Central memory CD8-positive, alpha-beta T cell (primary cell): ENCODE measurements around the gene DTX1.
A peak's percentile ranks its signal among the peaks of the same experiment; 100 is the strongest.

Experiments
- ATAC-seq: fragments of 150-1000 bp; cut with Tn5 transposase; replicated peaks from 2 replicates; pipeline ENCODE4 v1.10.0; 2022; ENCODE audit warnings: mild to moderate bottlenecking, moderate FRiP score, moderate number of reproducible peaks; ENCODE audit not compliant: poor library complexity, severe bottlenecking; ENCODE audit errors: extremely low read depth
- DNase-seq, 2 donors: peaks; one replicate each; pipeline ENCODE4 v3.0.0; 2021; ENCODE audit warnings: low spot score in 2 of 2
- H3K27ac Mint-ChIP-seq: one replicate; pipeline ENCODE4 v1.8.0; 2022; ENCODE audit warnings: low read depth, mild to moderate bottlenecking, moderate library complexity, mixed read lengths
- H3K27me3 Mint-ChIP-seq: one replicate; pipeline ENCODE4 v1.8.0; 2022; ENCODE audit warnings: mixed read lengths
- H3K36me3 Mint-ChIP-seq: one replicate; pipeline ENCODE4 v1.8.0; 2022; ENCODE audit warnings: mild to moderate bottlenecking, moderate library complexity, mixed read lengths; ENCODE audit not compliant: insufficient read depth
- H3K4me1 Mint-ChIP-seq: one replicate; pipeline ENCODE4 v1.8.0; 2022; ENCODE audit warnings: mixed read lengths
- H3K4me3 Mint-ChIP-seq: one replicate; pipeline ENCODE4 v1.8.0; 2022; ENCODE audit warnings: mild to moderate bottlenecking, moderate library complexity, mixed read lengths
- H3K9me3 Mint-ChIP-seq: one replicate; pipeline ENCODE4 v1.8.0; 2022; ENCODE audit warnings: mixed read lengths

The DTX1 gene

DNA sequence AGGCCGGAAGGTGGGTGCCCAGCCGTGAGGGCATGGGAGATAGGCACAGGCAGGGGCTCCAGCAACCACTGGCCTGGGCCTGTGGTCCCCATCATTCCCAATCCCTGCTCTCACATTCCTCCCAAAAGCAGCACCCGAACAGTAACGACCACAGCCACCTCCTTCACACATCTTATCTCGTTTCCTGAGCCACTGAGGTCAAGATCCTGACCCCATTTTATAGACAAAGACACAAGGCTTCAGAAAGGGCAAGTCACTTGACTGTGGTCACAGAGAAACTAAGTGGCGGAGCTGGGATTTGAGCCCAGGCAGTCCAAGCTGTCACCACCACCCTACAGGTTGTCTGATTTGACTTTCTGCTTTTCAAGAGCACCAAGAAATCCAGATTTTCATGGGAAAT lies 38.9 kb downstream of the DTX1 start:
- H3K27me3 Mint-ChIP-seq = no peaks in the 10 kb centered on the region
- no peak for DNase-seq
- no peak for ATAC-seq
- no peak overlapping the region for H3K4me3 Mint-ChIP-seq
- H3K27ac Mint-ChIP-seq = no peak overlapping the region
- H3K9me3 Mint-ChIP-seq = no peaks in the 10 kb centered on the region
- peaks cover 38% of the 10 kb centered on the region for H3K4me1 Mint-ChIP-seq
- H3K36me3 Mint-ChIP-seq = no peaks in the 10 kb centered on the region

DNA sequence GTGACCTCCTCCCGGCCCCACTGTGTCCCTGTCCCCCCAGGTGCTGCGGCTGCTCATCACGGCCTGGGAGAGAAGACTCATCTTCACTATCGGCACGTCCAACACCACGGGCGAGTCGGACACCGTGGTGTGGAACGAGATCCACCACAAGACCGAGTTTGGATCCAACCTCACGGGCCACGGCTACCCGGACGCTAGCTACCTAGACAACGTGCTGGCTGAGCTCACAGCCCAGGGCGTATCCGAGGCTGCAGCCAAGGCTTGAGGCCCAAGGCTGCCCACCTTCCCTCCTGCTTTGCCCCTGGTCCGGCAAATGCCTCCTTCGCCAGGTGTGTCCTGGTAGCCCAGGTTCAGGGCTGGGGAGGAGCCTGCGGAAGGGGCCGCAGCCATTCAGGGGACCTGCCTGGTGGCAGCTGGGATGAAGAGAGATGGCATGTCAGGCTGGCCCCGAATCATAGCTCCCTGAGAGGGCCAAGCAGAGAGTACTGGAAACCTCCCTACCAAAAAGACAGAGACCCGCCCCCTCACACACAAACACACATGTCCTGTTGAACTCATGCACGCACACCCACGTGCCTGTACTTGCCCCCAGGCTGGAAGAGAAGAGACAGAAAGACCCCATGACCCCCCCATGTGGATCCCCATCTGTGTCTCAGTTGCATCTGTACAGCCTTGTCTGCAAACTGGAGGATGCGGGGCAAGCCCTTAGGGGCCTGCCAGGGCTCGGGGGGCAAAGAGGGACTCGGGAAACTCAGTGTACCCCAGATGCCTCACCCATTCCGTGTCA lies 40.3 kb downstream of the DTX1 start:
- no peak for ATAC-seq
- no peaks in the 10 kb centered on the region for H3K36me3 Mint-ChIP-seq
- H3K27me3 Mint-ChIP-seq = no peaks in the 10 kb centered on the region
- DNase-seq = no peak
- H3K4me1 Mint-ChIP-seq = peaks cover 23% of the 10 kb centered on the region
- H3K27ac Mint-ChIP-seq = no peak overlapping the region
- no peaks in the 10 kb centered on the region for H3K9me3 Mint-ChIP-seq
- H3K4me3 Mint-ChIP-seq = no peak overlapping the region

DNA sequence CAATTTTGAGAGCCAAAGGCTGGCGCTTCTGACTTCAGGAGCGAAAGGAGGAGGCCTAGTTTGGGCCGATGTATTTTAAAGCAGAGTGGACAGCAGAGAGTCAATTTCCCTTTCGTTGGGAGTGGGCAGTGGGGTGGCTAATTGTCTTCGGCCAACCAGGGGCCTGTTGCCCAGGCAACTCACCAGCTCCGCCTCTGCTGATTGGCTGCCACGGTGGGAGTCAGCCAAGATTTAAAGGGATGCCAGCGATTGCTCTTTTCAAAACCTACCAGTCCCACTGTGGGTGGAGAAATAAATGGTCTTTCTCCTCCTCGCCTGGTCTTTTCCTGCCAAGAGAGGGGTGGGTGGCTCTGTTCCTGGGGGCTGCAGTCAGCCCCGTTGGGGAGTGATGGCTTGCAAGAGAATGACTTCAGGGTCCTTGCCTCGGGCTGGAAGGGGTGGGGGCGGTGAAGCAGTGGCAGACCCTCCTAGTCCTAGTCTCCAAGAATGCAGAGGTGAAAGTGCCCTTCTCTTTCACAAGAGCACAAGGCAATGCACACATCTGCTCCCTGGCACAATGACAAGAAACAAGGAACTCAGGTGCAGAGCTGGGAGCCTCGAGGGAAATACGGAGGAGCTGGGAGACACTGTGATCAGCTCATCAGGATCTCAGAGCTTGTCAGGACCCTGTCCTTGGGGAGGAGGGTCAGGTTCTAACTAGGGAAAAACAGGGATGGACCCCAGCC lies 41.3 kb downstream of the DTX1 start:
- H3K27me3 Mint-ChIP-seq = no peaks in the 10 kb centered on the region
- peaks cover 13% of the 10 kb centered on the region for H3K4me1 Mint-ChIP-seq
- H3K4me3 Mint-ChIP-seq = no peak overlapping the region
- ATAC-seq = no peak
- H3K36me3 Mint-ChIP-seq = no peaks in the 10 kb centered on the region
- no peak for DNase-seq
- H3K27ac Mint-ChIP-seq = no peak overlapping the region
- H3K9me3 Mint-ChIP-seq = no peaks in the 10 kb centered on the region

DNA sequence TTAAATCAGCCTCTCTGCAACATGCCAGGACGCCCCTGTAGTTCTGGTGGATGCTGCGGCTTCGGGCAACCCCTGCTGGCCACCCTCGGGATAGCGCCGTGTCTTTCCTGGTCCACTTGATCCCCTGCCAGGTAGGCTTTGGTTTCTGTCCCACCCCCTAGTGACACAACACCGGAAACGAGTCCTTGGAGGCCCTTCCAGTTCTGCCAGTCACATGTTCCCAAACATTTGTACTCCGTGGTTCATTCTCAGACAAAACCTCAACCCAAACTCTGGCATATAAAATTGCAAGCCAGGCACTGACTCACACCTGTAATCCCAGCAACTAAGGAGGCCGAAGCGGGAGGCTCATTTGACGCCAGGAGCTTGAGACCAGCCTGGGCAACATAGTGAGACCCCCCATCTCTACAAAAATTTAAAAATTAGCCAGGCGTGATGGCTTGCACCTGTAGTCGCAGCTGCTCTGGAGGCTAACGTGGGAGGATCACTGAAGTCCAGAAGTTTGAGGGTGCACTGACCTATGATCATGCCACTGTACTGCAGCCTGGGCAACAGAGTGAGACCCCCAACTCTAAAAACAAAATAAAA lies 42.0 kb downstream of the DTX1 start:
- DNase-seq (peak; percentile 29 to 50), ATAC-seq (peak; percentile 46)
- Mint-ChIP-seq H3K36me3 (no peaks in the 10 kb centered on the region), H3K9me3 (no peaks in the 10 kb centered on the region), H3K4me1 (peaks cover 13% of the 10 kb centered on the region), H3K4me3 (no peak overlapping the region), H3K27me3 (no peaks in the 10 kb centered on the region), H3K27ac (no peak overlapping the region)

DNA sequence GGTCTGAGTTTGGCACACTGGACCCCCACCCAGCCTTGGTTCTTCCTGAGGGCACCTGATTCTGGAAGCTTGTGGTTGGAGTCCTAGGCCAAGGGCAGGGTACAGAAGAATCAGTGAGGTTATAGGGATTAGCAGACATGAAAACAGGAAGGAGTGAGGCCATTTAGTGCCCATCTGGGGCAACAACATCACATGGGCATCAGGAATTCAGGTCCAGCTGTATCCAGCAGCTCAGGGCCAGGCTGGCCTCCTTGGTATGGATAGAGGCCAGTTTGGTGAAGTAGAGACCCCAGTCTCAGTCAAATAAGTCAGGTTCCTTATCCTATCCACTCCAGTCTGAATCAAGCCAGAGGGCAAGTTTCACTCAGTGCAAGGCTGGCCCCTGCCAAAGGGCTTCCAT lies 42.8 kb downstream of the DTX1 start:
- Mint-ChIP-seq H3K36me3 (peaks cover 3% of the 10 kb centered on the region), H3K9me3 (no peaks in the 10 kb centered on the region), H3K27ac (no peak overlapping the region), H3K4me3 (no peak overlapping the region), H3K4me1 (peaks cover 20% of the 10 kb centered on the region), H3K27me3 (no peaks in the 10 kb centered on the region)
- ATAC-seq = no peak
- no peak for DNase-seq

DNA sequence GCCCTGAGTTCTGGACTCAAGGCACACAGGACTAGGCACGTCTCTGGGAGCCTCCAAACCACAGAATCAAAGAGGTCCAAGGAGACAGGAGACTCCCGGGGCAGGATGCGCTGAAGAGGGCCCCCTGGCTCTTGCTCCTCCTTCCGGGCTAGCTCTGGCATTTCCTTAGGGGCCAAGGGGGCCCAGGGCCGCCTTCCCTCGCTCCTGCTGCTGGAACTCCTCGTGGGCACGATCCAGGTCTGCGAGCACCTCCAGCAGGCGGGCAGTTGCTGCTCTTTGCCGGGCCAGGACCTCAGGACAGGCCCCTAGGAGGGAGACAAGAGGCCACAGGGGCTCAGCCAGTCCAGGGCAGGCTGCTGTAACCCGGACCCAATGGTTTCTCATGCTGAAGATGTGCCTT lies 43.2 kb downstream of the DTX1 start:
- Mint-ChIP-seq H3K27ac (no peak overlapping the region), H3K4me1 (peaks cover 20% of the 10 kb centered on the region), H3K27me3 (no peaks in the 10 kb centered on the region), H3K9me3 (no peaks in the 10 kb centered on the region), H3K4me3 (no peak overlapping the region), H3K36me3 (peaks cover 3% of the 10 kb centered on the region)
- ATAC-seq (no peak), DNase-seq (no peak)

DNA sequence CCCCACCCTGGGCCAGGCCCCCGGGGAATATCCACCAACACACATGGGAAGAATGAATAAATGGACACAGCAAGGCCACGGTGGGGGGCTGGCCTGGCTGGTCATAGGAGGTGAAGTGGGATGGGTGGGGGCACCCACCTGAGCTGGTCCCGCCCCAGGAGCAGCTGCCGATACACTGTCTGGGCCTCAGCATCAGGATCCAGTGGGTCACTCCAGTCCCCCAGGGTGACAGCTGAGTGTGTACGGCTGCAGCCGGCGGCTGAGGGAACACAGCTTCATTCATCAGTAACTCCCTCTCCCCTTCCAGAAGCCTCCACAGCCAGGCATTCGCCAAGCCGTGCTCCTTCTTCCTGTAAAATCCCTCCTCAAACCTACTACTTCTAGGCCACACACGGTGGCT lies 45.2 kb downstream of the DTX1 start:
- Mint-ChIP-seq H3K27ac (no peak overlapping the region), H3K4me3 (no peak overlapping the region), H3K4me1 (peaks cover 13% of the 10 kb centered on the region), H3K36me3 (peaks cover 3% of the 10 kb centered on the region), H3K27me3 (no peaks in the 10 kb centered on the region), H3K9me3 (no peaks in the 10 kb centered on the region)
- no peak for DNase-seq
- no peak for ATAC-seq

DNA sequence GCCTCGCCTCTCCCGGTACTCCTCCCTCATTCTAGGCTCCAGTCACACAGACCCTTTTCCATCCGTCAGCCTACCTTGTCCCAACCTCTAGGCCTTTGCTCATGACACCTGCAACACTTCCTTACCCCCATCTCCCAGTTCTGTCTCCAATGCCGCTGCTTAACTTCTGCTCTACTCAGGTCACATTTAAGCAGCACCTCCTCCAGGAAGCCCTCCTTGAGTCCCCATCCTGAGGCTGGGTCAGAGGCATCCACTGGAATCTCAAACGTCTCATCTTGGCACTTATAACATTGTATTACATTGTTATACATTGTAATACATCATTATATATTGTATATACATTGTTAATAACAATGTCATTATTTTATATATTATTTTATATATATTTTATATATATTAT lies 46.3 kb downstream of the DTX1 start:
- DNase-seq = no peak
- Mint-ChIP-seq H3K4me3 (no peak overlapping the region), H3K36me3 (peaks cover 3% of the 10 kb centered on the region), H3K9me3 (no peaks in the 10 kb centered on the region), H3K27me3 (no peaks in the 10 kb centered on the region), H3K4me1 (peaks cover 13% of the 10 kb centered on the region), H3K27ac (no peak overlapping the region)
- no peak for ATAC-seq

DNA sequence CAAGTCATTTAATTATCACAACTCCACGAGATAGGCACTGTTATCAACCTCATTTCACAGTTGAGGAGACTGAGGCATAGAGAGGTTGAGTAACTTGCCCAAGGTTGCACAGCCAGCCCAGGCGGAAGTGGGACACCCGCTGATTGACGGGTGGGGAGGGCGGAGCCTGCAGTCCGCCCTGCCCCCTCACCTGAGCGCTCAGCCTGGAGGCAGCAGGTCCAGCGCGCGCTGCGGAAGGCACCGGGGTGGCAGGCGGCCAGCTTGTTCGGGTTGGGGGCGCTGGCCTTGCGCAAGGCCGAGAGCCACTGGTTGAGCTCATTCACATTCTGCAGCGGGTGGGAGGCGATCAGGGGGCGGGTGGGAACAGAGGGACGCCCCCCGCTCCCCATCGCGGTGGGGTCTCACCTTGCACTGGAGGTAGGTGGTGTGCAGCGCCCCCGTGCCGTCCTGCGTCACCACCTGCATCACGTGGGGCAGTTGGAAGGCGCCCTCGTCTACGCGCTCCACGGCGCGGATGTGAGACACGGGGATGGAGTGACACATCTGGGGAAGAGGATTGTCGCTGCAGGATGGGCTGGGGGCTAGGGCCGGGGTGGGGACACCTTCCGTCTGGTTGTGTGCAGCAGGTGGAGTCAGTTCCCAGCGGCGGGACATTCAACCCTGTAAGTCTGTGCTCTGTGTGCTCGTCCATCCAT lies 47.4 kb downstream of the DTX1 start:
- DNase-seq (peak; percentile 33 to 46), ATAC-seq (peak; percentile 90)
- Mint-ChIP-seq H3K9me3 (no peaks in the 10 kb centered on the region), H3K36me3 (peaks cover 3% of the 10 kb centered on the region), H3K4me1 (peaks cover 8% of the 10 kb centered on the region), H3K27me3 (no peaks in the 10 kb centered on the region), H3K4me3 (peak overlapping the region; percentile 74), H3K27ac (no peak overlapping the region)

DNA sequence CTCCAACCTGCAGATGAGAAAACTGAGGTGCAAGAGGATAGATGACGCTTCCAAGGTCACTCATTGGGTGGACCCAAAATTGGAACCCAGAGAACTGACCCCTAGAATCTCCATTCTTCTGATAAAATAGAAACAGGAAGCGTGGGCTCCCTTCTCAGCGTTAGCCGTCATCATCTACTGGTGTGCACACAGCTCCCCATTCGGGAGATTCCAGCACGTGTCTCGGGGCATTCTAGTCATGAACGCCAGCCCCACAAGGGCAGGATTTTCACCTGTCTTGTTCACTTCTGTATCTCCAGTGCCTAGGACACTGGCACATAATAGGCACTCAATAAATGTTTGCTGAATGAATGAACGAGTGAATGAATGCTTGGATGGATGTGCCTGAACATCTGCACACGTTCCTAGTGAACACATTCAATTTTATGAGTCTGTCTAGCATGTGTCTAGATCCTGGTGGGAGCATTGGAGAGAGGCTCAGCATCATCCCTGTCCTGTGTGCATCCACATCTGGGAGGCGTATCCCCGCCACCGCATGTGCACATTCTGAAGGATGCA lies 48.5 kb downstream of the DTX1 start:
- DNase-seq (no peak), ATAC-seq (no peak)
- peaks cover 18% of the 10 kb centered on the region for H3K4me1 Mint-ChIP-seq
- no peaks in the 10 kb centered on the region for H3K27me3 Mint-ChIP-seq
- no peak overlapping the region for H3K4me3 Mint-ChIP-seq
- H3K36me3 Mint-ChIP-seq = peaks cover 6% of the 10 kb centered on the region
- no peaks in the 10 kb centered on the region for H3K9me3 Mint-ChIP-seq
- peak overlapping the region; percentile 22 for H3K27ac Mint-ChIP-seq

DNA sequence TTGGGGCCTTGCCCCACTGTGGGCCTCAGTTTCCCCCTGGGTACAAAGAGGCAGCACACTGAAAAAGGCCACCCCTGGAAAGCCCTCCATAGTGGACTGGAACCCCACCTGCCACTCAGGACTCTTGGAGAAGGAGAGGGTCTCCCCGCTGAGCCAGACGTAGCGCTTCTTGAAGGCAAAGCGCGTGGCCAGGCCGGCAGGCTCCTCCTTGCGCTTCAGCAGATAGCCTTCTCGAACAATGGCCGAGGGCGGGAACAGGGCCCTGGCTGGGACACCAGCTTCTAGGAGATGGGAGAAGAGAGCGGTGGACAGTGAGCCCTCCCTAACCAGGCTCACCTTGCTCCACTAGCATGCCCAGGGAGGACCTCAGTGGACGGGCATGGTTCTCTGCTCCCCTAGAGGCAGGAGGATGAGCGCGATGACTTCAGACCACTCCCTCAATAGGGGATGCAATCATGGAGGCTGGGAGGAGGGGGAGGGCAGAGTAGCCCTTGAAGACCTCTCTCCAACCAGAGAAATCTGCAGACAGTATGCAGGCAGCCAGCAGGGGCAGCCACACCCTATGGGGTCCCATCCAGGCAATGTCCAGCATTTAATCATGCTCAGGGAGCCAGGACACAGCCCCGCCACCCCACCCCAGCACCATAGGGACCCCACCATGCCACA lies 49.2 kb downstream of the DTX1 start:
- Mint-ChIP-seq H3K4me3 (no peak overlapping the region), H3K27ac (no peak overlapping the region), H3K36me3 (peaks cover 6% of the 10 kb centered on the region), H3K27me3 (no peaks in the 10 kb centered on the region), H3K4me1 (peaks cover 23% of the 10 kb centered on the region), H3K9me3 (no peaks in the 10 kb centered on the region)
- no peak for DNase-seq
- ATAC-seq = no peak

DNA sequence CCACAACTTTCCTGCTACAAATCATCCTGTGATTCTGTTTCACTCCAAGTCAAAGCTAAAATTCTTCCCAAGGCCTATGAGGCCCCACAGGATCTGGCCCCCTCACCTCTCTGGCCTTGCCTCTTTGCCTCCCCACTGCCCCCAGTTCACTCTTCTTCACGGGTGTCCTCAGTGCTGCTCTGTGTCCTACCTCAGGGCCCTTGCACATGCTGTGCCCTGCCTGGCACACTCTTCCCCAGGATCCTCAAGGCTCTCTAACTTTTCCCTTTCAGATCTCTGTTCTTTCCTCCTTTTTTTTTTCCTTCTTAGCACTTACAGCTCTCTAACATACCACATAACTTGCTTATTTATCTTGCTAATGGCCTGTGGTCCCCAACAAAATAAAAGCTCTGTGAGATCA lies 49.8 kb downstream of the DTX1 start:
- no peak for DNase-seq

More for the DNA sequence above, 49.8 kb downstream of the DTX1 start:
- Mint-ChIP-seq H3K4me3 (no peak overlapping the region), H3K27ac (peak overlapping the region; percentile 17), H3K27me3 (no peaks in the 10 kb centered on the region), H3K9me3 (no peaks in the 10 kb centered on the region), H3K36me3 (peaks cover 6% of the 10 kb centered on the region), H3K4me1 (peaks cover 28% of the 10 kb centered on the region)
- ATAC-seq = no peak
